GM23248 (cell line): ENCODE data around the gene EIF3D. TPM values are rescaled to one million over a fixed set of nuclear protein-coding genes. Genes with fewer than 3 reads are reported as not detected.

Experiments used
- DNase-seq: peaks from one replicate; pipeline ENCODE4 v3.0.0-alpha.2; 2015
- H2AFZ ChIP-seq: fragments of 200-600 bp; sonication (generic); 2 replicates; pipeline ENCODE4 v1.6.1; 2016; ENCODE audit warnings: antibody characterized with exemption
- H3F3A ChIP-seq: fragments of 200-600 bp; sonication (generic); 2 replicates; pipeline ENCODE4 v1.6.1; 2016; ENCODE audit warnings: mild to moderate bottlenecking, antibody characterized with exemption, mixed run types; ENCODE audit not compliant: insufficient read depth
- H3K27ac ChIP-seq: fragments of 200-600 bp; sonication (generic); 2 replicates; pipeline ENCODE4 v1.5.1; 2016; ENCODE audit warnings: mild to moderate bottlenecking
- H3K27me3 ChIP-seq: fragments of 200-600 bp; sonication (generic); replicated peaks from 2 replicates; pipeline ENCODE4 v1.6.1; 2016; ENCODE audit warnings: mild to moderate bottlenecking; ENCODE audit not compliant: insufficient read depth
- H3K36me3 ChIP-seq: fragments of 200-600 bp; sonication (generic); 2 replicates; pipeline ENCODE4 v1.6.1; 2016; ENCODE audit warnings: low read depth, mild to moderate bottlenecking
- H3K4me1 ChIP-seq: fragments of 200-600 bp; sonication (generic); 2 replicates; pipeline ENCODE4 v1.6.1; 2016; ENCODE audit warnings: mild to moderate bottlenecking; ENCODE audit not compliant: insufficient read depth
- H3K4me2 ChIP-seq: fragments of 200-600 bp; sonication (generic); one replicate; pipeline ENCODE4 v1.6.1; 2016; ENCODE audit warnings: mild to moderate bottlenecking; ENCODE audit not compliant: unreplicated experiment
- H3K4me3 ChIP-seq: fragments of 200-600 bp; sonication (generic); 2 replicates; pipeline ENCODE4 v1.5.1; 2016; ENCODE audit warnings: mild to moderate bottlenecking
- H3K79me2 ChIP-seq: fragments of 200-600 bp; sonication (generic); 2 replicates; pipeline ENCODE4 v1.6.1; 2016; ENCODE audit warnings: mild to moderate bottlenecking; ENCODE audit not compliant: insufficient read depth
- H3K9ac ChIP-seq: fragments of 200-600 bp; sonication (generic); 2 replicates; pipeline ENCODE4 v1.6.1; 2016; ENCODE audit warnings: mild to moderate bottlenecking
- H3K9me2 ChIP-seq: fragments of 200-600 bp; sonication (generic); 2 replicates; pipeline ENCODE4 v1.6.1; 2016; ENCODE audit warnings: mixed run types, mild to moderate bottlenecking, moderate library complexity; ENCODE audit not compliant: insufficient read depth
- H3K9me3 ChIP-seq: fragments of 200-600 bp; sonication (generic); one replicate; pipeline ENCODE4 v1.6.1; 2017; ENCODE audit warnings: low read depth
- H4K20me1 ChIP-seq: fragments of 200-600 bp; sonication (generic); 2 replicates; pipeline ENCODE4 v1.6.0; 2016; ENCODE audit not compliant: insufficient read depth
- EZH2 ChIP-seq: fragments of 200-600 bp; sonication (generic); IDR thresholded peaks from 2 replicates; pipeline ENCODE4 v1.6.1; 2018; ENCODE audit warnings: antibody characterized with exemption, mild to moderate bottlenecking; ENCODE audit not compliant: insufficient read depth, poor library complexity, severe bottlenecking
- EZH2phosphoT487 ChIP-seq: fragments of 200-600 bp; sonication (generic); IDR thresholded peaks from 2 replicates; pipeline ENCODE4 v1.6.1; 2018; ENCODE audit warnings: antibody characterized with exemption, moderate library complexity, mild to moderate bottlenecking, low read depth; ENCODE audit not compliant: insufficient read depth
- WGBS, 2 experiments: methylation state at CpG; one replicate each; pipeline ENCODE4 v1.1.6; 2015 to 2017; ENCODE audit warnings: low lambda C conversion rate in 2 of 2, low coverage in 1 of 2; ENCODE audit errors: missing lambda C conversion rate in 2 of 2; 5-methylcytosine and 5-hydroxymethylcytosine counted together
- in situ Hi-C: fragments of 300-500 bp; cut with MboI; formaldehyde crosslinking; loops from 2 replicates; pipeline ENCODE4 v1.15.0; 2020
- polyA plus RNA-seq: library from polyadenylated mRNA; unstranded; fragments of >200 nt; fragmentation: Nextera tagmentation; extraction: Ambion mirVana; gene quantifications from 2 replicates; pipeline ENCODE4 v1.2.1, GENCODE V29; 2016
- total RNA-seq: library from RNA; depleted of rRNA; stranded (reverse); fragments of >200 nt; shearing (Covaris generic); gene quantifications from 2 replicates; pipeline ENCODE4 v1.2.3, GENCODE V29; 2014

Gene EIF3D
- total and polyA plus RNA-seq, 2 experiments from 2014 or later = 122 to 377 TPM

- Histone ChIP-seq H3K27me3 (no peaks in the 10 kb centered on the region), H3K36me3 (no peaks in the 10 kb centered on the region), H3K9ac (peak overlapping the region; percentile 44), H2AFZ (no peak overlapping the region), H3K4me2 (peak overlapping the region; percentile 73), H3K9me2 (no peaks in the 10 kb centered on the region), H3K27ac (peak overlapping the region; percentile 59), H3K4me1 (peaks cover 55% of the 10 kb centered on the region), H3K79me2 (peaks cover 28% of the 10 kb centered on the region), H3F3A (peaks cover 38% of the 10 kb centered on the region), H4K20me1 (no peaks in the 10 kb centered on the region), H3K9me3 (no peaks in the 10 kb centered on the region), H3K4me3 (no peak overlapping the region)
- no peak for TF ChIP-seq EZH2phosphoT487
- no peak for TF ChIP-seq EZH2
- in situ Hi-C loops = loop anchor here (10.0 kb wide), 1 partner anchor 162 kb away; no protein-coding TSS in a partner anchor
- 75 to 78% methylated on average over 12 to 14 of the region's 14 CpGs for WGBS, 2 experiments
- DNase-seq = peak; percentile 50
These were observed 61.7 kb downstream of the EIF3D start for GRCh38 chr22:36467042-36467810.

GRCh38 chr22:36466258-36466657 is 62.7 kb downstream of the EIF3D start:
- DNase-seq = no peak
- Histone ChIP-seq H3K4me2 (no peak overlapping the region), H3K79me2 (peaks cover 28% of the 10 kb centered on the region), H3K36me3 (no peaks in the 10 kb centered on the region), H2AFZ (no peak overlapping the region), H3K27me3 (no peaks in the 10 kb centered on the region), H3F3A (peaks cover 33% of the 10 kb centered on the region), H3K4me3 (no peak overlapping the region), H4K20me1 (no peaks in the 10 kb centered on the region), H3K27ac (no peak overlapping the region), H3K9me2 (no peaks in the 10 kb centered on the region), H3K9me3 (no peaks in the 10 kb centered on the region), H3K9ac (no peak overlapping the region), H3K4me1 (peaks cover 52% of the 10 kb centered on the region)
- WGBS, 2 experiments = 89 to 90% methylated on average over 7 of the region's 7 CpGs
- in situ Hi-C loops = loop anchor here (10.0 kb wide), 1 partner anchor 161 kb away; no protein-coding TSS in a partner anchor
- TF ChIP-seq EZH2 (no peak), EZH2phosphoT487 (no peak)

GRCh38 chr22:36465232-36466021 is 63.5 kb downstream of the EIF3D start:
- H3K9me2 ChIP-seq = no peaks in the 10 kb centered on the region
- TF ChIP-seq EZH2phosphoT487 (no peak), EZH2 (no peak)
- H4K20me1 ChIP-seq = no peaks in the 10 kb centered on the region
- H3K4me1 ChIP-seq = peaks cover 46% of the 10 kb centered on the region
- no peak overlapping the region for H2AFZ ChIP-seq
- in situ Hi-C loops = loop anchor here (10.0 kb wide), 1 partner anchor 161 kb away; no protein-coding TSS in a partner anchor
- H3K4me2 ChIP-seq = no peak overlapping the region
- no peaks in the 10 kb centered on the region for H3K9me3 ChIP-seq
- H3K79me2 ChIP-seq = peaks cover 23% of the 10 kb centered on the region
- peak overlapping the region; percentile 43 for H3K27ac ChIP-seq
- WGBS, 2 experiments = 58% methylated on average over 25 of the region's 25 CpGs
- H3K27me3 ChIP-seq = no peaks in the 10 kb centered on the region
- H3F3A ChIP-seq = peaks cover 28% of the 10 kb centered on the region
- no peak overlapping the region for H3K9ac ChIP-seq
- peak; percentile 95 for DNase-seq
- no peak overlapping the region for H3K4me3 ChIP-seq
- H3K36me3 ChIP-seq = no peaks in the 10 kb centered on the region

GRCh38 chr22:36464715-36465231 is 64.2 kb downstream of the EIF3D start:
- peaks cover 42% of the 10 kb centered on the region for H3K4me1 ChIP-seq
- no peak for DNase-seq
- H3K4me3 ChIP-seq = no peak overlapping the region
- no peaks in the 10 kb centered on the region for H4K20me1 ChIP-seq
- WGBS, 2 experiments = 81% methylated on average over 20 of the region's 20 CpGs
- no peaks in the 10 kb centered on the region for H3K27me3 ChIP-seq
- TF ChIP-seq EZH2 (no peak), EZH2phosphoT487 (no peak)
- H2AFZ ChIP-seq = no peak overlapping the region
- peaks cover 16% of the 10 kb centered on the region for H3K79me2 ChIP-seq
- in situ Hi-C loops = loop anchor here (10.0 kb wide), 1 partner anchor 160 kb away; no protein-coding TSS in a partner anchor
- peaks cover 27% of the 10 kb centered on the region for H3F3A ChIP-seq
- H3K9me2 ChIP-seq = no peaks in the 10 kb centered on the region
- no peaks in the 10 kb centered on the region for H3K36me3 ChIP-seq
- no peak overlapping the region for H3K9ac ChIP-seq
- no peak overlapping the region for H3K4me2 ChIP-seq
- no peaks in the 10 kb centered on the region for H3K9me3 ChIP-seq
- no peak overlapping the region for H3K27ac ChIP-seq
